ENCODE data around the gene RMI2. TPM values are rescaled to one million over a fixed set of nuclear protein-coding genes. Genes with fewer than 3 reads are reported as not detected.

Gene RMI2
- total and polyA plus RNA-seq, 9 of the 15 experiments (the other 6 are each of a cell fraction or from before 2014, with no cell fraction given): 8.0 to 43.4 (median 32.5) TPM

DNA sequence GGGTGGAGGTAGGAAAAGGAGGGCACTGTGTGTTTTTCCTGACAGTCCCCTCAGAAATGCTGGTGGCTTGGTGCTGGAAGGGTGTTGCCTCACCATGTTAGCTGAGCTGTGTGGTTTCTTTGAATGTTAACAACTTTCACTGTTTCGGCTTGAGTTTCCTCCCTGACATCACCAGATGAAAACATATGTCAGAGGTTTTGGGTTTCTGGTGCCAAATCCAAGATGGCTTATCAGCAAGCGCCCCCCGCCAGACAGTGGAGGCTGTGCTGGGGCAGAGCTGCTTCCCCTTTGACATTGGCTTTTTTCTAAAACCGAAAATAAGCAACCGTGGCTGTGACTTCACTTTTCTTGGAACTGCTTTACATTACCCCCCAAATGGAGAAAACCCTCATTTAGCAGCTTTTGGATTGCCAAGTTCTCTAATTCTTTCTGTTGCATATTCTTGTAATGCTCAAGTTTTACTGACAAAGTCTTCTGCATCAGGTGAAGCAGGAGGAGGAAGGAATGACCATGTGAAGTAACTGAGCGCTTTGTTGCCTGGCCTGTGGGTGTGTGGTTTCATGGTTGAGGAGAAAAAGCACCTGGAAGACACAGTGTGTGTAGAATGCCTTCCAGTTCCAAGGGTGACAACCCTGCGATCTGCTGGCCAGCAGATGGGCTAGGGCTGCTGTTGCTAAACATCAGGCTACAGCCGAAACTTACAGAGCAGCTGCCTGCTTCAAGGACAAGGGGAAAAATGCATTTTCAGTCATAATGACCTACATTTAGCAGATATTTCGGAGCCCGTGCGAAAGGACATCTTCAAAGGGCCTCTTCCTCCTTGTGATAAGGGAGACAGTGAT lies 9.7 kb downstream of the RMI2 start (continued):
- TF ChIP-seq, protein P1, sequence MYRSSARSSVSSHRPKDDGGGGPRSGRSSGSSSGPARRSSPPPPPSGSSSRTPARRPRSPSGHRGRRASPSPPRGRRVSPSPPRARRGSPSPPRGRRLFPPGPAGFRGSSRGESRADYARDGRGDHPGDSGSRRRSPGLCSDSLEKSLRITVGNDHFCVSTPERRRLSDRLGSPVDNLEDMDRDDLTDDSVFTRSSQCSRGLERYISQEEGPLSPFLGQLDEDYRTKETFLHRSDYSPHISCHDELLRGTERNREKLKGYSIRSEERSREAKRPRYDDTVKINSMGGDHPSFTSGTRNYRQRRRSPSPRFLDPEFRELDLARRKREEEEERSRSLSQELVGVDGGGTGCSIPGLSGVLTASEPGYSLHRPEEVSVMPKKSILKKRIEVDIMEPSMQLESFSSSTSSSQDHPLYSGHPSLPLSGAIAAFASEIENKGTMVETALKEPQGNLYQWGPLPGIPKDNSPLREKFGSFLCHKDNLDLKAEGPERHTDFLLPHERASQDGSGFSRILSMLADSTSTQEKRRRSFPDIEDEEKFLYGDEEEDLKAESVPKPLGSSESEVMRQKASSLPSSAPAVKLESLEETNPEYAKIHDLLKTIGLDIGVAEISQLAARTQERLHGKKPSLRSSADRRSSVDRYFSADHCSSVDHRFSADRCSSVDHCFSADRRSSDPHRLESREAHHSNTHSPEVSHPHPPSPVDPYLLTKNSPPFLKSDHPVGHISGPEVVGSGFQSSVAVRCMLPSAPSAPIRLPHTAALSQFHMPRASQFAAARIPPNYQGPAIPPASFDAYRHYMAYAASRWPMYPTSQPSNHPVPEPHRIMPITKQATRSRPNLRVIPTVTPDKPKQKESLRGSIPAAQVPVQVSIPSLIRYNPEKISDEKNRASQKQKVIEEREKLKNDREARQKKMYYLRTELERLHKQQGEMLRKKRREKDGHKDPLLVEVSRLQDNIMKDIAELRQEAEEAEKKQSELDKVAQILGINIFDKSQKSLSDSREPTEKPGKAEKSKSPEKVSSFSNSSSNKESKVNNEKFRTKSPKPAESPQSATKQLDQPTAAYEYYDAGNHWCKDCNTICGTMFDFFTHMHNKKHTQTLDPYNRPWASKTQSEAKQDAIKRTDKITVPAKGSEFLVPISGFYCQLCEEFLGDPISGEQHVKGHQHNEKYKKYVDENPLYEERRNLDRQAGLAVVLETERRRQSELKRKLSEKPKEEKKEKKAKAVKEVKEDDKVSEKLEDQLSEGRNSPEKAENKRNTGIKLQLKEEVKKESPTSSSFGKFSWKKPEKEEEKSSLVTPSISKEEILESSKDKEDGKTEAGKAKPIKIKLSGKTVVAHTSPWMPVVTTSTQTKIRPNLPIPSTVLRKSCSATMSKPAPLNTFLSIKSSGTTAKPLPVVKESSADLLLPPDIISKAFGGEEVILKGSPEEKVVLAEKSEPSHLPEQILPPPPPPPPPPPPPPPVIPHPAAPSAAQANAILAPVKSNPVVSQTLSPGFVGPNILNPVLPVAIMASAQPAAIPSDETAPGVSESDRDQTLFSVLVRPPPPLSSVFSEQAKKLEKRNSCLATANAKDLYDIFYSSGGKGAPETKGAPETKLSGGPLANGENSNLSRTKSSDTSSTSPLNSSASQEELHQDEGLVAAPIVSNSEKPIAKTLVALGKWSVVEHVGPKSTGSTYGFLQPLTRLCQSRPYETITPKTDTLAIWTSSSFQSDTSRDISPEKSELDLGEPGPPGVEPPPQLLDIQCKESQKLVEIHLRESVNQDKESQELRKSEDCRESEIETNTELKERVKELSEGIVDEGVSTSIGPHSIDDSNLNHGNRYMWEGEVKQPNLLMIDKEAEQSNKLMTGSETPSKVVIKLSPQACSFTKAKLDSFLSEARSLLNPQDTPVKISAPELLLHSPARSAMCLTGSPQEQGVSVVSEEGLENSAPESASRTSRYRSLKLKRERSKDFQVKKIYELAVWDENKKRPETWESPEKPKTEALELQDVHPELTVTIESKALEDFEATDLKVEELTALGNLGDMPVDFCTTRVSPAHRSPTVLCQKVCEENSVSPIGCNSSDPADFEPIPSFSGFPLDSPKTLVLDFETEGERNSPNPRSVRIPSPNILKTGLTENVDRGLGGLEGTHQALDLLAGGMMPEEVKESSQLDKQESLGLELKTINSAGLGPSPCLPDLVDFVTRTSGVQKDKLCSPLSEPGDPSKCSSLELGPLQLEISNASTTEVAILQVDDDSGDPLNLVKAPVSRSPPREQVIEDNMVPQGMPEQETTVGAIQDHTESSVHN (IDR thresholded peaks at IDR 0.05; ENCODE audit: borderline replicate concordance in 1 of 2, low read depth in 1 of 2): 0 out of 4 replicates have a peak, but pooled peaks of 1 of the 2 experiments have one; percentile 35
- TF ChIP-seq ATF7 (IDR thresholded peaks at IDR 0.05) (peak; percentile 63), MAX (CRISPR knock-in tag; IDR thresholded peaks at IDR 0.05) (peak; percentile 12; the same call in 1 of the 2 replicates)
